Bronchial epithelial cell (primary cell): ENCODE results near the gene BGN. TPM values are rescaled to one million over a fixed set of nuclear protein-coding genes. Genes with fewer than 3 reads are reported as not detected.

ENCODE experiments used
- DNase-seq: peaks from one replicate; pipeline ENCODE4 v3.0.0-alpha.2; 2010; ENCODE audit warnings: low read depth
- FAIRE-seq: peaks from 2 replicates; lab custom pipeline; 2011; peaks lifted over from hg19 to GRCh38; lab: Jason Lieb, UNC
- H3K27me3 ChIP-seq: 2 replicates; pipeline ENCODE4 v1.5.1; 2011; ENCODE audit warnings: low read length; ENCODE audit not compliant: control insufficient read depth, insufficient read depth
- H3K36me3 ChIP-seq: 2 replicates; pipeline ENCODE4 v1.5.1; 2011; ENCODE audit warnings: low read length; ENCODE audit not compliant: control insufficient read depth, insufficient read depth
- H3K4me3 ChIP-seq: 2 replicates; pipeline ENCODE4 v1.5.1; 2011; ENCODE audit warnings: mild to moderate bottlenecking, low read depth, low read length, control low read depth
- total RNA-seq: library from RNA; depleted of rRNA; stranded (reverse); fragments of >200 nt; gene quantifications from 2 replicates; pipeline ENCODE4 v1.2.1, GENCODE V29; 2014
- TF ChIP-seq, protein P1 (sequence below): IDR thresholded peaks from 2 replicates; pipeline ENCODE4 v1.5.1; 2011; ENCODE audit warnings: mild to moderate bottlenecking, moderate library complexity, low read length, control low read depth, inconsistent platforms; ENCODE audit not compliant: insufficient read depth, severe bottlenecking

The BGN gene
- total RNA-seq = 0.26 TPM in 1 of 2 replicates, not detected in the other

DNA sequence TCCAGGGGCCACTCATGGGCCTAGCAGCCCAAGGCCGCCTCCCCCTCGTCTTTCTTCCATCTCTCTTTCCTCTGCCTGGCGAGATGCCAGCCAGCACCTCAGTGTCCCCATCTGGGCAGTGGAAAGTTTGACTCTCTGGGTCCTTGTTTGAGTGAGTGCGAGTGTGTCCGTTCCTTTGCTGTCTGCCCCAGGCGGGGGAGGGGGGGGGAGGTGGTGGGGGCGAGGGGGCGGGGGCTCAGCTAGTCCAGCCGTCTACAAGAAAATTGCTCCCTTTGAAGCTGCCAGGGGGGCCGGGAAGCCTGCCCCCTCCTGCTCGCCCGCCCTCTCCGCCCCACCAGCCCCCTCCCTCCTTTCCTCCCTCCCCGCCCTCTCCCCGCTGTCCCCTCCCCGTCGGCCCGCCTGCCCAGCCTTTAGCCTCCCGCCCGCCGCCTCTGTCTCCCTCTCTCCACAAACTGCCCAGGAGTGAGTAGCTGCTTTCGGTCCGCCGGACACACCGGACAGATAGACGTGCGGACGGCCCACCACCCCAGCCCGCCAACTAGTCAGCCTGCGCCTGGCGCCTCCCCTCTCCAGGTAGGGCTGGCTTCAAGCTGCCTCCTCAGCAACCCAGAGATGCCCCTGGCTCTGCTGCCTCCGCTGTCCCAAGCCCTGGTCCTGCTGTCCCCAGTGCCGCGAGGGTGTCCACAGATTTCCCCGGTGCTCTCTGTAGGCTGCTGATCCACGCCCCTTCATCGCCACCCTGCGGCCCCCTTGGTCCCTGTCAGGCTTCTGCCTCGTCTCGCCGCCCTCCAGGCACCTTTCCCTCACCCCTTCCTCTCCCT is at the start of gene BGN:
TSS of gene BGN (plus strand) at position 440 of the 821 bp plus-strand sequence. CDS start 9,652 bp downstream, outside the sequence.
- FAIRE-seq (no peak), DNase-seq (no peak)
- Histone ChIP-seq H3K4me3 (no peak within 1 kb of the TSS), H3K36me3 (no peaks in the 10 kb centered on the region), H3K27me3 (no peaks in the 10 kb centered on the region)
- TF ChIP-seq, protein P1, sequence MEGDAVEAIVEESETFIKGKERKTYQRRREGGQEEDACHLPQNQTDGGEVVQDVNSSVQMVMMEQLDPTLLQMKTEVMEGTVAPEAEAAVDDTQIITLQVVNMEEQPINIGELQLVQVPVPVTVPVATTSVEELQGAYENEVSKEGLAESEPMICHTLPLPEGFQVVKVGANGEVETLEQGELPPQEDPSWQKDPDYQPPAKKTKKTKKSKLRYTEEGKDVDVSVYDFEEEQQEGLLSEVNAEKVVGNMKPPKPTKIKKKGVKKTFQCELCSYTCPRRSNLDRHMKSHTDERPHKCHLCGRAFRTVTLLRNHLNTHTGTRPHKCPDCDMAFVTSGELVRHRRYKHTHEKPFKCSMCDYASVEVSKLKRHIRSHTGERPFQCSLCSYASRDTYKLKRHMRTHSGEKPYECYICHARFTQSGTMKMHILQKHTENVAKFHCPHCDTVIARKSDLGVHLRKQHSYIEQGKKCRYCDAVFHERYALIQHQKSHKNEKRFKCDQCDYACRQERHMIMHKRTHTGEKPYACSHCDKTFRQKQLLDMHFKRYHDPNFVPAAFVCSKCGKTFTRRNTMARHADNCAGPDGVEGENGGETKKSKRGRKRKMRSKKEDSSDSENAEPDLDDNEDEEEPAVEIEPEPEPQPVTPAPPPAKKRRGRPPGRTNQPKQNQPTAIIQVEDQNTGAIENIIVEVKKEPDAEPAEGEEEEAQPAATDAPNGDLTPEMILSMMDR = peak; percentile 1

DNA sequence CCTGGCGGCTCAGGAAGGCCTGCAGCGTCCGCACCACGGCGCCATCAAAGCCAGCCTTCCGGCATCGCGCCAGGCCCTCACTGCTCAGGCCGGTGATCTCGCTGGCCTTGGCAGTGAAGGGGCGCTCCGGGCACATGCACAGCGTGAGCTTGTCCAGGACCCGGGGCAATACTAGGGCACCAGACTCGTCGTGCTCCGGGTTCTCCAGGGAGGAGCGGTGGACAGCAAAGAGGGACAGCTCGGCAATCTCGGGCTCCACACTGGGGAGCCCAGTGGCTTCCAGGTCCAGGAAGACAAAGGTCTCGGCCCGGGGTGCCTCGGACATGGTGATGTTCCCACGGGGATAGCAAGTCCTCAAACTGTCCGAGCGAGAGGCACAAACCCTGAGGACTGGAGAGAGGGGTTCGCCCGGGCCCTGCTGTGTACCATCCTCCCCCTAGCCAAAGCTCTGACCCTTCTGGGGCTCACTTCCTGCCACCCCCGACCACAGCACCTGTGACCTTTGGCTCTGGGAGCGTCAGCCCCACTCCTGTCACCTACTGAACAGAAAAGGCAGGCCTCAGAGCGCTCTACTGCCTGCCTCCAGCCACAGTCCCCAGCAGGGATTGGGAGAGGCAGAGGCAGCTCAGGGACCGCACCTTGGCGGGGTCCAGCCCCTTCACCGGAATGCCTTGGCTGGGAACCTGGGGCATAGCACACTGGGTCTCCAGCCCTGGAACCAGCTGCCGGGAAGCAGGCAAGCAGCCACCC is 49.5 kb upstream of the BGN start:
- H3K27me3 ChIP-seq = no peaks in the 10 kb centered on the region
- H3K4me3 ChIP-seq = no peak overlapping the region
- TF ChIP-seq, protein P1 = no peak
- FAIRE-seq = no peak
- DNase-seq = no peak
- no peaks in the 10 kb centered on the region for H3K36me3 ChIP-seq

DNA sequence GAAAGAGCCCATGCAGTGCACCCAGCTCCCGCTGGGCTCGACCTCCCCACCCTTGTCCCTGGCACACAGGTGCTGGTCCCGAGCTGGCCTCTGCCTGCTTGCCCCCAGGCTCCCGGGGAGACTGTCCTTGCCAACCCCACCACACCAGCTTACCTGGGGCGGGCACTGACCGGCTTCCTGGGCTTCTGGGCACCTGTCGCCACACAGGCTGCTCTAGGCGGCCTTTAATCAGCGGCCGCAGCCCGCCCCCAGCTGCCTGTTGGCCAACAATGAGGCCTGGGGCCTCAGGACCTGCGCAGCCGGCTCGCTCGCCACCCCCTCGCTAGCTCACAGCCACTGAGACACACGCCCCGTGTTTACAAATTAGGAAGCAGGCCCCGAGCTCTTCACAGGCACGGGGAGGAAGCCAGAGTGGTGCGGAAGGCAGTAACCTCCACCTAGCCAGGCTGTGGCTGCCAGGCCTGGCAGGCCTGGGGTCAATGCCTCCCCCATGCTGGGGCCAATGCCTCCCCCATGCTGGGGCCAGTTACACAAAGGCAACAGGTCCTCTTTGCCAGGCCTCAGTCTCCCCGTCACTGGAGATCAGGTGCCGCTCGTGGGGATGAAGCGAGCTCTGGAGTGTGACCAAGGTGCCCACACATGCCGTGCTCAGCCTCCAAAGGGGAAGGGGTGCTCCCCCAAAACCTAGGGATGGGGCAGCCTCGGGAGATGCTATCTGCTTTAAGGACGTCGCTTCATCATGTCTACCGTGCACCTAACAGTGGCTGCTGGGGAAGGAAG is 48.7 kb upstream of the BGN start, which contains the start of gene TREX2:
TSS of gene TREX2 (minus strand) at position 201 of the 780 bp plus-strand sequence. CDS start 626 bp downstream, outside the sequence.
- Histone ChIP-seq H3K36me3 (no peaks in the 10 kb centered on the region), H3K27me3 (no peaks in the 10 kb centered on the region), H3K4me3 (no peak within 1 kb of the TSS)
- no peak for DNase-seq
- FAIRE-seq = no peak
- TF ChIP-seq, protein P1 = no peak

DNA sequence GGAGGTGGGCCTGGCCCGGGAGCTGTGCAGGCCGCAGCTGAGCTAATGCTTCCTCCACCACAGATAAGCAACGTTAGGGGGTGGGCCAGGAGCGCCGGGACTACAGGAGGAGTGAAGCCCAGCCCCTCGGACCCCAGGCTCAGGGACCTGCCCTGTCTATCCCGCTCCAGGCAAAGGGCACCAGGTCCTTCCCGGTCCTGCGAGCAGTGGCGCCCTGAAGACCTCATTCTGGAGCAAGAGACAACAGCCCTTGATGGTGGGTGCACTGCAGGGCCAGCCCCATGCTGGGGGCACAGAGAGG is 48.2 kb upstream of the BGN start:
- DNase-seq (no peak), FAIRE-seq (no peak)
- Histone ChIP-seq H3K36me3 (no peaks in the 10 kb centered on the region), H3K4me3 (no peak overlapping the region), H3K27me3 (no peaks in the 10 kb centered on the region)
- TF ChIP-seq, protein P1 = no peak

DNA sequence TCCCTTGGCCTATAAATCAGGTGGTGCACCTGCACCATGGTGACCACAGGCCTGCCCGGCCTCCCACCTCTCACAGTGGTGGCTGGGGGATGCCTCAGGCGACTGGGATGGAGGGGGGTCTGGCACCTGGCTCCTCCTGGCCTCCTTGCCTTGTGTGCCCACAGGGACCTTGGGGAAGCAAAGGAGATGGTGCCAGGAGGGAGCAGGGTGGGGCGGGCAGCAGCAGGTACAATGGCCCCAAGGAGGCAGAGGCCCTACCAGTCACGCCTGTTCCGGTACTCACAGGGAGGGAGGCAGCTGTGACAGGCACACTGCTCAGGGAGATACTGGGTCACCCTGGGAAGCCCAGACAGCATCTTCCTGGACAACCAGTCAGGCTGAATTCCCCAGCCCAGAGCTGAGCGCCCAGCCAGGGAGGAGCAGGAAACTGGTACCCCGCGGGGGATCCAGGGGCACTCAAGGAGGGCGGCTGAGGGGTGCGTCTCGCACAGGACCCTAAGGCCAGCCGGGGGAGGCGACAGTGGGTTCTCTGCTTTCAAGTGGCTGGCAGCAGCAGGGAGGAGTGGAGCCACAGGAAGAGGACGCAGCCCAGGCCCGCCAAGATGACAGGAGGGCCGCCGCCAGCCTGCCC is 47.7 kb upstream of the BGN start:
- Histone ChIP-seq H3K4me3 (no peak overlapping the region), H3K27me3 (no peaks in the 10 kb centered on the region), H3K36me3 (no peaks in the 10 kb centered on the region)
- FAIRE-seq (no peak), DNase-seq (no peak)
- TF ChIP-seq, protein P1 = no peak
